Body of pancreas (tissue), 4 donors: ENCODE results near the gene FBLN2. TPM values are rescaled to one million over a fixed set of nuclear protein-coding genes. Genes with fewer than 3 reads are reported as not detected.

Experiments used
- ATAC-seq: fragments of 150-250 bp; one replicate; pipeline ENCODE4 v1.9.1; 2016
- DNase-seq, 4 donors: peaks; one replicate each; pipeline ENCODE4 v3.0.0-alpha.2; 2019
- H3K27ac ChIP-seq, 4 donors: fragments of 200-600 bp; sonication (generic); 1 replicate in 3 of 4; 2 replicates in 1 of 4; pipeline versions ENCODE4 v1.5.1 to v1.6.1; 2016 to 2019; ENCODE audit warnings: mild to moderate bottlenecking in 1 of 4, mixed read lengths in 1 of 4, moderate library complexity in 1 of 4
- H3K27me3 ChIP-seq, 2 donors: fragments of 200-600 bp; sonication (generic); one replicate each; pipeline ENCODE4 v1.6.0; 2016; ENCODE audit warnings: mild to moderate bottlenecking in 1 of 2
- H3K36me3 ChIP-seq, 2 donors: fragments of 200-600 bp; sonication (generic); replicated peaks in 1 of 2; 2 replicates each; pipeline ENCODE4 v1.5.1; 2016; ENCODE audit warnings: low read depth in 2 of 2; ENCODE audit not compliant: insufficient read depth in 1 of 2
- H3K4me1 ChIP-seq: fragments of 200-600 bp; sonication (generic); one replicate; pipeline ENCODE4 v1.6.0; 2016
- H3K4me3 ChIP-seq, 2 donors: fragments of 200-600 bp; sonication (generic); 1 replicate in 1 of 2; 2 replicates in 1 of 2; pipeline ENCODE4 v1.5.1; 2016 to 2019
- H3K9me3 ChIP-seq, 3 donors: fragments of 200-600 bp; sonication (generic); 1 replicate in 2 of 3; 2 replicates in 1 of 3; pipeline ENCODE4 v1.5.1; 2016
- CTCF ChIP-seq, 7 experiments: fragments of 450-650 bp in 4 of 7; fragments of 200-600 bp in 3 of 7; sonication (generic) in 3 of 7; IDR thresholded peaks; one replicate each; pipeline ENCODE4 v1.5.1; 2016 to 2019; ENCODE audit warnings: antibody characterized with exemption in 7 of 7
- POLR2A ChIP-seq, 3 donors: fragments of 450-650 bp; IDR thresholded peaks; one replicate each; pipeline ENCODE4 v1.6.1; 2016; ENCODE audit warnings: antibody characterized with exemption in 3 of 3, mild to moderate bottlenecking in 2 of 3
- WGBS, 2 donors: methylation state at CpG; one replicate each; pipeline ENCODE4 v1.1.5; 2017; 5-methylcytosine and 5-hydroxymethylcytosine counted together
- intact Hi-C: fragments of 100-400 bp; cut with DNase I; formaldehyde crosslinking; loops from one replicate; pipeline ENCODE4 v1.15.1; 2023
- total RNA-seq, 2 donors: library from RNA; depleted of rRNA; stranded (reverse); fragments of >200 nt; gene quantifications; one replicate each; pipeline ENCODE4 v1.1.0, GENCODE V29; 2016

Gene FBLN2
- total RNA-seq, 2 donors from 2014 or later = 18.9 to 54.7 TPM

- H3K36me3 ChIP-seq = no peaks in the 10 kb centered on the region
- H3K9me3 ChIP-seq = no peaks in the 10 kb centered on the region
- no peak overlapping the region for H3K4me3 ChIP-seq
- DNase-seq = no peak
- intact Hi-C loops = no loop called here
- no peaks in the 10 kb centered on the region for H3K27me3 ChIP-seq
- no peak for ATAC-seq
- H3K27ac ChIP-seq = no peak overlapping the region
- 80 to 89% methylated on average over 3 to 6 of the region's 6 CpGs for WGBS, 2 donors
- H3K4me1 ChIP-seq = no peaks in the 10 kb centered on the region
- TF ChIP-seq CTCF (IDR thresholded peaks at IDR 0.05) (no peak), POLR2A (IDR thresholded peaks at IDR 0.05) (no peak)
These were observed 8.0 kb downstream of the FBLN2 start for GRCh38 chr3:13556917-13557316.

GRCh38 chr3:13557417-13557816 lies 8.5 kb downstream of the FBLN2 start:
- ATAC-seq = no peak
- Histone ChIP-seq H3K4me1 (no peaks in the 10 kb centered on the region), H3K4me3 (no peak overlapping the region), H3K9me3 (no peaks in the 10 kb centered on the region), H3K27me3 (no peaks in the 10 kb centered on the region), H3K36me3 (no peaks in the 10 kb centered on the region), H3K27ac (no peak overlapping the region)
- 67 to 73% methylated on average over 3 to 5 of the region's 5 CpGs for whole genome bisulfite sequencing, 2 donors
- TF ChIP-seq POLR2A (IDR thresholded peaks at IDR 0.05) (no peak), CTCF (IDR thresholded peaks at IDR 0.05) (no peak)
- intact Hi-C loops = no loop called here
- DNase-seq = no peak

GRCh38 chr3:13557926-13558325 lies 9.0 kb downstream of the FBLN2 start:
- Histone ChIP-seq H3K27me3 (no peaks in the 10 kb centered on the region), H3K36me3 (no peaks in the 10 kb centered on the region), H3K9me3 (no peaks in the 10 kb centered on the region), H3K4me1 (no peaks in the 10 kb centered on the region), H3K27ac (no peak overlapping the region), H3K4me3 (no peak overlapping the region)
- ATAC-seq (no peak), DNase-seq (no peak)
- intact Hi-C loops = no loop called here
- 82 to 90% methylated on average over 8 to 11 of the region's 11 CpGs for WGBS, 2 donors
- TF ChIP-seq POLR2A (IDR thresholded peaks at IDR 0.05) (no peak), CTCF (IDR thresholded peaks at IDR 0.05) (no peak)

- Histone ChIP-seq H3K36me3 (no peaks in the 10 kb centered on the region), H3K27me3 (no peaks in the 10 kb centered on the region), H3K9me3 (no peaks in the 10 kb centered on the region), H3K27ac (no peak overlapping the region), H3K4me1 (no peaks in the 10 kb centered on the region), H3K4me3 (no peak overlapping the region)
- ATAC-seq (no peak), DNase-seq (no peak)
- WGBS, 2 donors = 62 to 74% methylated on average over 3 of the region's 3 CpGs
- intact Hi-C loops = no loop called here
- TF ChIP-seq CTCF (IDR thresholded peaks at IDR 0.05) = no peak
- TF ChIP-seq POLR2A (IDR thresholded peaks at IDR 0.05) = no peak
These were observed 9.7 kb downstream of the FBLN2 start for GRCh38 chr3:13558651-13559050.

- no peak for TF ChIP-seq CTCF (IDR thresholded peaks at IDR 0.05)
- TF ChIP-seq POLR2A (IDR thresholded peaks at IDR 0.05) = no peak
- no peak for DNase-seq
- Histone ChIP-seq H3K4me3 (no peak overlapping the region), H3K36me3 (no peaks in the 10 kb centered on the region), H3K9me3 (no peaks in the 10 kb centered on the region), H3K4me1 (no peaks in the 10 kb centered on the region), H3K27me3 (no peaks in the 10 kb centered on the region), H3K27ac (no peak overlapping the region)
- WGBS, 2 donors = 59 to 73% methylated on average over 10 to 12 of the region's 12 CpGs
- no peak for ATAC-seq
- intact Hi-C loops = no loop called here
These were observed 11.0 kb downstream of the FBLN2 start for GRCh38 chr3:13559764-13560525.
